Measurements from ENCODE around the gene GNGT2. TPM values are rescaled to one million over a fixed set of nuclear protein-coding genes. Genes with fewer than 3 reads are reported as not detected.
A peak's percentile ranks its signal among the peaks of the same experiment; 100 is the strongest.

The GNGT2 gene
- polyA plus RNA-seq, 3 donors: 16.0 to 25.1 (median 16.7) TPM

GRCh38 chr17:49193513-49194296, 16.7 kb downstream of the GNGT2 start:
- peaks cover 46% of the 10 kb centered on the region for H3K4me1 Mint-ChIP-seq
- H3K27me3 Mint-ChIP-seq (ENCODE audit: low read depth in 3 of 3): peaks cover 0 to 7% (median 0%) of the 10 kb centered on the region in 3 donors
- peak overlapping the region; percentile 94 to 96 for H3K4me3 Mint-ChIP-seq
- Histone ChIP-seq H3K4me2 (replicated peaks; ENCODE audit: extremely low read depth, low read length, poor library complexity, severe bottlenecking) (peak overlapping the region; percentile 80), H3K36me3 (replicated peaks in 1 of 2; ENCODE audit: control insufficient read depth in 1 of 2, insufficient read depth in 2 of 2, low read length in 2 of 2) (no peaks in the 10 kb centered on the region), H2AFZ (ENCODE audit: insufficient read depth, low read depth, low read length, poor library complexity, severe bottlenecking) (peak overlapping the region; percentile 58), H3K79me2 (ENCODE audit: insufficient read depth, low read length) (no peaks in the 10 kb centered on the region), H3K27me3 (ENCODE audit: control insufficient read depth in 2 of 2, insufficient read depth in 2 of 2, low read length in 2 of 2) (no peaks in the 10 kb centered on the region), H3K9me3 (replicated peaks in 1 of 2; ENCODE audit: control insufficient read depth in 1 of 2, insufficient read depth in 1 of 2, low read length in 2 of 2) (no peaks in the 10 kb centered on the region), H3K4me1 (ENCODE audit: control insufficient read depth in 1 of 2, insufficient read depth in 2 of 2, low read length in 2 of 2) (peaks cover 33 to 38% of the 10 kb centered on the region in 2 donors), H3K27ac (ENCODE audit: low read depth in 1 of 2, low read length in 2 of 2) (peak overlapping the region; percentile 97 to 99), H3K9ac (ENCODE audit: insufficient read depth, low read length, poor library complexity, severe bottlenecking) (peak overlapping the region; percentile 93), H4K20me1 (ENCODE audit: insufficient read depth, low read length) (no peaks in the 10 kb centered on the region), H3K4me3 (replicated peaks in 1 of 3; ENCODE audit: low read depth in 2 of 3, low read length in 3 of 3) (peak overlapping the region; percentile 31 to 80 (median 73))
- H3K27ac Mint-ChIP-seq: peak overlapping the region; percentile 99 to 100 (median 99)
- TF ChIP-seq CTCF (IDR thresholded peaks at IDR 0.05): no peak
- peaks cover 0 to 1% (median 0%) of the 10 kb centered on the region in 7 donors for H3K9me3 Mint-ChIP-seq
- intact Hi-C loops (cut with micrococcal nuclease): loop anchor here in 1 of 2 donors (2.0 kb wide), 2 partner anchors 25 to 59 kb away; no protein-coding TSS in a partner anchor
- DNase-seq: peak; percentile 54 to 61 (median 60)
- H3K36me3 Mint-ChIP-seq: peaks cover 0 to 3% of the 10 kb centered on the region in 2 donors
- WGBS (ENCODE audit: insufficient coverage): 0% methylated on average over 16 of the region's 21 CpGs

- DNase-seq: peak; percentile 88 to 89 (median 89)
- no peaks in the 10 kb centered on the region for H4K20me1 ChIP-seq (ENCODE audit: insufficient read depth, low read length)
- Mint-ChIP-seq H3K4me3 (peak overlapping the region; percentile 94 to 96), H3K27ac (peak overlapping the region; percentile 99 to 100 (median 99)), H3K36me3 (peaks cover 0 to 3% of the 10 kb centered on the region in 2 donors), H3K27me3 (ENCODE audit: low read depth in 3 of 3) (peaks cover 0 to 7% (median 0%) of the 10 kb centered on the region in 3 donors), H3K4me1 (peaks cover 43% of the 10 kb centered on the region), H3K9me3 (no peaks in the 10 kb centered on the region)
- H3K4me1 ChIP-seq (ENCODE audit: control insufficient read depth in 1 of 2, insufficient read depth in 2 of 2, low read length in 2 of 2): peaks cover 33 to 38% of the 10 kb centered on the region in 2 donors
- peak overlapping the region; percentile 93 for H3K9ac ChIP-seq (ENCODE audit: insufficient read depth, low read length, poor library complexity, severe bottlenecking)
- H3K79me2 ChIP-seq (ENCODE audit: insufficient read depth, low read length): no peaks in the 10 kb centered on the region
- WGBS (ENCODE audit: insufficient coverage): 0% methylated on average over 51 of the region's 53 CpGs
- peak overlapping the region; percentile 31 to 80 (median 73) for H3K4me3 ChIP-seq (replicated peaks in 1 of 3; ENCODE audit: low read depth in 2 of 3, low read length in 3 of 3)
- H3K4me2 ChIP-seq (replicated peaks; ENCODE audit: extremely low read depth, low read length, poor library complexity, severe bottlenecking): peak overlapping the region; percentile 80
- TF ChIP-seq CTCF (IDR thresholded peaks at IDR 0.05): no peak
- H3K36me3 ChIP-seq (replicated peaks in 1 of 2; ENCODE audit: control insufficient read depth in 1 of 2, insufficient read depth in 2 of 2, low read length in 2 of 2): no peaks in the 10 kb centered on the region
- H3K9me3 ChIP-seq (replicated peaks in 1 of 2; ENCODE audit: control insufficient read depth in 1 of 2, insufficient read depth in 1 of 2, low read length in 2 of 2): no peaks in the 10 kb centered on the region
- H3K27me3 ChIP-seq (ENCODE audit: control insufficient read depth in 2 of 2, insufficient read depth in 2 of 2, low read length in 2 of 2): no peaks in the 10 kb centered on the region
- intact Hi-C loops (cut with micrococcal nuclease): loop anchor here in 1 of 2 donors (2.0 kb wide), 2 partner anchors 27 to 61 kb away; no protein-coding TSS in a partner anchor
- peak overlapping the region; percentile 85 for H2AFZ ChIP-seq (ENCODE audit: insufficient read depth, low read depth, low read length, poor library complexity, severe bottlenecking)
- H3K27ac ChIP-seq (ENCODE audit: low read depth in 1 of 2, low read length in 2 of 2): peak overlapping the region; percentile 97 to 99
Observed at GRCh38 chr17:49191917-49192741, 18.2 kb downstream of the GNGT2 start.
